ENCODE data around the gene FAM3A.

- no peak for TF ChIP-seq CTCF (IDR thresholded peaks at IDR 0.05)
- TF ChIP-seq POLR2A (IDR thresholded peaks at IDR 0.05), result no peak
Measured at GRCh38 chrX:154535892-154536291, 19.9 kb upstream of the FAM3A start.
